Ovary (tissue), 3 donors: ENCODE measurements around the gene KRT76.

ENCODE experiments used
- EP300 ChIP-seq: sonication (generic); formaldehyde crosslinking; IDR thresholded peaks from one replicate; pipeline ENCODE4 v1.6.1; 2017; ENCODE audit warnings: antibody characterized with exemption
- TF ChIP-seq, protein P1 (sequence below), 3 donors: fragments of 450-650 bp in 2 of 3; fragments of 200-600 bp in 1 of 3; IDR thresholded peaks; one replicate each; pipeline versions ENCODE4 v1.5.1 to v1.8.0; 2016 to 2022; ENCODE audit warnings: antibody characterized with exemption in 3 of 3, mild to moderate bottlenecking in 1 of 3
- donor health status: DM: no; HTN: no; CAD: no.

DNA sequence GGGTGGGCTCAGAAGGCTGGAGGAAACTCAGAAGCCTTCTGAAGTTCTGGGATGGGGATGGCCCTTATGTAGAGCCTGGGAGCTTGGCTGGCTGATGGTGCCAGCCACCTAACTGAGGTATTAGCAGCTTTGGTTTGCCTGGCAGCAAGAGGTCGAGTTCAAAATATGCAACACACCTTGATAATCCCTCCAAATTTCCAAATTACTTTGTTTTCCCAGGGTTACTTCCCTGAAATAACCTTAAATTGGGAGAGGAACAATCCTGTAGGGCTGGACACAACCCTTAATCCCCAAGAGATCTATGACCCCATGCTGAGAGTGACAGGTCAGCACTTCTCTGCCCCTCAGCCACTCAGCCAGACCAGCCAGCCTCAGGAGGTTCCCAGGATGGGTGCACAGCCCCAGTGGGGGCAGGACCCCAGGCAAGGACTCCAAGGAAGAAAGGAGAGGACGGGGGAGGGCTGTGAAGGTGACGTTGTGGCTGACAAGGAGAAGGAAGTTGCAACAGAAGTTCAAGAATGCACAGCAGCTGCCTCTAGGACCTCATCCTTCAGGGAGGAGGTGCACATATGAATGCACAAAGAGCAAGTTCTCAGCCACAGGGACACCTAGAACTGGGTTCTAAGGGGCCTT, 55.2 kb downstream of the KRT76 start:
- TF ChIP-seq, protein P1, sequence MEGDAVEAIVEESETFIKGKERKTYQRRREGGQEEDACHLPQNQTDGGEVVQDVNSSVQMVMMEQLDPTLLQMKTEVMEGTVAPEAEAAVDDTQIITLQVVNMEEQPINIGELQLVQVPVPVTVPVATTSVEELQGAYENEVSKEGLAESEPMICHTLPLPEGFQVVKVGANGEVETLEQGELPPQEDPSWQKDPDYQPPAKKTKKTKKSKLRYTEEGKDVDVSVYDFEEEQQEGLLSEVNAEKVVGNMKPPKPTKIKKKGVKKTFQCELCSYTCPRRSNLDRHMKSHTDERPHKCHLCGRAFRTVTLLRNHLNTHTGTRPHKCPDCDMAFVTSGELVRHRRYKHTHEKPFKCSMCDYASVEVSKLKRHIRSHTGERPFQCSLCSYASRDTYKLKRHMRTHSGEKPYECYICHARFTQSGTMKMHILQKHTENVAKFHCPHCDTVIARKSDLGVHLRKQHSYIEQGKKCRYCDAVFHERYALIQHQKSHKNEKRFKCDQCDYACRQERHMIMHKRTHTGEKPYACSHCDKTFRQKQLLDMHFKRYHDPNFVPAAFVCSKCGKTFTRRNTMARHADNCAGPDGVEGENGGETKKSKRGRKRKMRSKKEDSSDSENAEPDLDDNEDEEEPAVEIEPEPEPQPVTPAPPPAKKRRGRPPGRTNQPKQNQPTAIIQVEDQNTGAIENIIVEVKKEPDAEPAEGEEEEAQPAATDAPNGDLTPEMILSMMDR (IDR thresholded peaks at IDR 0.05): no peak
- no peak for TF ChIP-seq EP300
